HG03066 (cell line): ENCODE data around the gene BRIP1.

Source experiments
- ATAC-seq: cut with Tn5 transposase; IDR thresholded peaks from one replicate; pipeline ENCODE4 v1.9.1; 2021; ENCODE audit warnings: low read depth; ENCODE audit not compliant: unreplicated experiment

Gene BRIP1

DNA sequence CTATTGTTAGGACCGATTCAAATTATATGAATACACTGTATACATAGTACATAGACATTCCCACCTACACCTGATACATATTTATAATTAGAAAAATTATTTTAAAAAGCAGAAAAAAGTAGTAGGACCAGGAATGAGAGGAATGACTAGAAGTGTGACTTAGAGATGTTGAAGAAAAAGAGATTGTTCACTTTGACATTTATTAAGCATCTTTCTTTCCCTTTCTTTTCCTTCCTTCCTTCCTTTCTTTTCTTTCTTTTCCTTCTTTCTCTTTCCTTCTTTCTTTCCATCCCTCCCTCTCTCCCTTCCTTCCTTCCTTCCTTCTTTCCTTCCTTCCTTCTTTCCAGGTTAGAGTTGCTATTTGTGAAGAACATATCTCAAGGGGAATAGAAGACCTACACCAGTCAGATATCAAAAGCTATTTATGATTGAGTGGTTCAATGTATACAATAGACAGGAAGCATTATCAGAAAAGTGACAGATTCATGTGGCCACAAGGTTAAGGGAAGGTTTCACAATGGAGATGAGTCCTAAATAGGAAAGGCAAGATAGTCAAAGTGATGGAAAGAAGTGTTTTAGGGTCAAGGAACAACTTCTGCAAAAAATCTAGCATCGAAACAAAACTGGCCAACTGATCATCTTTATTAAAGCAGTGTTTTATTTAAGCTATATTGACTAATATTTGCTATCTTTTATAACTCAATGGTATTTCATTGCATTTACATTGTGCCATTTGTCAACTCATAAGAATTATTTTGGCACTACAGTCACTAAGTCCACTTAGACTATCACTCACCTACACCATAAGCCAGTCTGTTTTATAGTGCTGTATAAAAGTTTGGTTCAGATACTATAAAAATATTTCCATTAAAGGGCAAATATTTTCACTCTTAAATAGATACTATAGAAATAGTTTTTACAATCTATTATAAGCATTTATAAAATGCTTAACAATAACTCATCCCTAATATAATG, 218.2 kb downstream of the BRIP1 start:
- ATAC-seq, result no peak

DNA sequence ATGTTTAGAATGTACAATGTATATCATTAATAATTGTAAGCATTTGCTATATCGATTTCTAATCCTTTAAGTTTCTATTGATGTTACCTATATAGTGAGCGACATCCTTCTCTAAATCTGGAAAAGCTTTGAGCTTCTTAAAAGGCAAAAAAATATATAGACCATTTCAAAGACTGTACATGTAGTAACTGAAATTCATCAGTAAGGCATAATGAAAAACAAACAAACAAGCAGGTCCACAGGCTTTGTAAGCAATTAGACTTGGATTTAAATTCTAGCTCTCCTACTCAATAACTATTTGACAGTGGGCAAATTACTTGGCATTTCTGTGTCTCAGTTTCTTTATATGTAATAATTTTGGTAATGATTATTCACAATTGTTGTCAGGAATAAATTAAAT, 220.6 kb downstream of the BRIP1 start:
- no peak for ATAC-seq

DNA sequence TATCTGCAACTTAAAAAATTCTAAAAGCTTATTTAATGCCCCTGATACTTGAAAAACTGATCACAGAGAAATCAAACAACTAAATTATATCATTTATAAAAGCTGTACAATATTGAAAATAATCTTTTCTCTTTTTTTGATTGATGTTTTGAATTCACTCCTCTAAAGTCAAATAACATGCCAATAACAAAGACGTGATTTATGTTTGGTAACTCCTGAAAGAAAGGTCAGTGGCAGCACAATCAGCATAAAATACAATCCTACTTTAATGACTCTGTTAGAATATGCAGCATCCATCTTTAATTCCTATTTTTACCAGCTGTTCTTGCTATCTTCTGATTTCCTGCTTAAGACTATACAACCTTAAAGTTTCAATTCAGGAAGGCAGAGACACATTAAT, 221.6 kb downstream of the BRIP1 start:
- ATAC-seq, result no peak

DNA sequence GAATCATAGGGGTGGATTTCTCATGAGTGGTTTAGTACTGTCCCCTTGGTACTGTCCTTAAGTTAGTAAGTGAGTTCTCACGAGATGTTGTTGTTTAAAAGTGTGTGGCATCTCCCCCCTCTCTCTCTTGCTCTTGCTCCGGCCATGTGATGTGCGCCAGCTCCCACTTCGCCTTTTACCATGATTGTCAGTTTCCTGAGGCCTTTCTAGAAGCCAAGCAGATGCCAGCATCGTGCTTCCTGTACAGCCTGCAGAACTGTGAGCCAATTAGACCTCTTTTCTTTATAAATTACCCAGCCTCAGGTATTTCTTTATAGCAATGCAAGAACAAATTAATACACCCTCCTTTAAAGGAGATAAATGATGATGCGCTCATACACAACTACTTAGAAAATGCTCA, 222.2 kb downstream of the BRIP1 start:
- ATAC-seq, result no peak

DNA sequence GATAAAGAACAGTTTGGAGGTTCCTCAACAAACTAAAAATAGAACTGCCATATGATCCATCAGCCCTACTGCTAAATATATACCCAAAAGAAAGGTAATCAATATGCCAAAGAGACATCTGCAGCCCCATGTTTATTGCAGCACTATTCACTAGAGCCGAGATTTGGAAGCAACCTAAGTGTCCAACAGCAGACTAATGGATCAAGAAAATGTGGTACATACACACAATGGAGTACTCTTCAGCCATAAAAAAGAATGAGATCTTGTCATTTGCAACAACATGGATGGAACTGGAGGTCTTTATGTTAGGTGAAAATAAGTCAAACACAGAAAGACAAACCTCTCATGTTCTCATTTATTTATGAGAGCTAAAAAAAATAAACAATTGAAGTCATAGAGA, 223.5 kb downstream of the BRIP1 start:
- no peak for ATAC-seq

DNA sequence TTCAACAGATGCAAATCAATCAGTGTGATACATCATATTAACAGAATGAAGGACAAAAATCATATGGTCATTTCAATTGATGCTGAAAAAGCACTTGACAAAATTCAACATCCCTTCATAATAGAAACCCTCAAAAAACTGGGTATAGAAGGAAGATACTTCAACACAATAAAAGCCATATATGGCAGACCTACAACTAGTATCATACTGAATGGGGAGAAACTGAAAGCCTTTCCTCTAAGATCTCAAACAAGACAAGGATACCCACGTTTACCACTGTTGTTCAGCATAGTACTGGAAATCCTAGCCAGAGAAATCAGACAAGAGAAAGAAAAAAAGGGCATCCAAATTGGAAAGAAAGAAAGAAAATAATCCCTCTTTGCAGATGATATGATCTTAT, 225.2 kb downstream of the BRIP1 start:
- ATAC-seq, result no peak

DNA sequence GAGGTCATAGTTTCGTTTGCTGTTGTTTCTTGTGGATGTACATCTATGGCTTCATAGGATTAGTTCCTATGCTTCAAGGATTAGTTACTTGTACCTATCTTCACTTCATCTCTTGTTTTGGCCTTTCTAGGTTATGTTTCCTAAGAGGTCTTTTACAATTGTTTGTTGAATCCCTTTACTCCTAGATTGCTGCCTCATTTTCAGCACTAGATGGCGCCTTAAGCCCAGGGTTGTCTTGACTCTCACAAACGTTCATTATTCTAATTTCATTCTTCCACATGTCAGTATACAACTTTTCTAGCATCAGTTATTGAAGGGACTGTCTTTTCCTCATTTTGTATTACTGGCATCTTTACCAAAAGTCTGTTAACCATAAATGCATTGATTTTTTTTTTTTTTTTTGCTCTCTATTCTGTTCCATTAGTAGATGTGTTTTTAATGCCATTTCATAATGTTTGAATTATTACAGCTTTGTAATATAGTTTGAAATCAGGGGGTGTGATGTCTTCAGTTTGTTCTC, 227.4 kb downstream of the BRIP1 start:
- ATAC-seq, result no peak

DNA sequence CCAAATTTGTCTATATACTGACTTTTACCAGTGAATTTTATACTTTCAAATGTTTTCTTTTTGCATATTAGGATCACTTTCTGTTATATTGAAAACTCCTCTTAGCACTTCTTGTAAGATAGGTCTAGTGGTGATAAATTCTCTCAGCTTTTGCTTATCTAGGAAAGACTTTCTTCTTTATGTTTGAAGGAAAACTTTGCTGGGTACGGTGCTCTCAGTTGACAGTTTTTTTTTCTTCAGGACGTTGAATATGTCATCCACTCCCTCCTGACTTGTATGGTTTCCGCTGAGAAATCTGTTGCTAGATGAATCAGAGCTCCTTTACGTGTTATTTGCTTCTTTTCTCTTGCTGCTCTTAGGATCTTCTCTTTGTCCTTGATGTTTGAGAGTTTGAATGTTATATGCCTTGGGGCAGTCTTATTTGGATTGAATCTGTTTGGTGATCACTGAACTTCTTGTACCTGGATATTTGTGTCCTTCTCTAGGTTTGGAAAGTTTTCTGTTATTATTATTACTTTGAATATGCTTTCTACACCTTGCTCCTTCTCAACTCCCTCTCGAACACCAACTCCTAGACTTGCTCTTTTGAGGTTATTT, 228.3 kb downstream of the BRIP1 start:
- no peak for ATAC-seq

DNA sequence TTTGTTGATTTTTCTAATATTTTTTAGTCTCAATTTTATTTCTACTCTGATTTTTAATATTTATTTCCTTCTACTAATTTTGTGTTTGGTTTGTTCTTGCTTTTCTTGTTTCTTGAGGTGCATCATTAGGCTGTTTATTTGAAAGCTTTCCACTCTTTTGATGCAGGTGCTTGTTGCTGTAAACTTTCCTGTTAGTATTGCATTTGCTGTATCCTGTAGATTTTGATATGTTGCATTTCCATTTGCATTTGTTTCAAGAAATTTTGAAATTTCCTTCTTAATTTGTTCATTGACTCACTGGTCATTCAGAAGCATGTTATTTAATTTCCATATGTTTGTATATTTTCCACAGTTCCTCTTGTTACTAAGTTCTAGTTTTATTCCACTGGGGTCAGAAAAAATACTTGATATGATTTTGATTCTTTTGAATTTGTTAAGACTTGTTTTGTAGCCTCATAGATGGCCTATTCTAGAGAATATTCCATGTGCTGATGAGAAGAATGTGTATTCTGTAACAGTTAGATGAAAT, 229.3 kb downstream of the BRIP1 start:
- ATAC-seq, result no peak

DNA sequence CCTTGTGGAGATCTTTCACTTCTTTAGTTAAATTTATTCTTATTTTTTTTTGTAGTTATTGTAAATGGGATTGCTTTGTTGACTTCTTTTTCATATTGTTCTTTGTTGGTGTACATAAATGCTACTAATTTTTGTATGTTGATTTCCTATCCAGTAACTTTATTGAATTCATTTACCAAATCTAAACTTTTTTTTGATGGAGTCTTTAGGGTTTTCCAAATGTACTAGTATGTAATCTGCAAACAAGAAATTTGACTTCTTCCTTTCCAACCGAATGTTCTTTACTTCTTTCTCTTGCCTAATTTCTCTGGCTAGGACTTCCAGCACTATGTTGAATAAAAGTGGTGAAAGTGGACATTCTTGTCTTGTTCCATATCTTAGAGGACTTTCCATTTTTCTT, 230.5 kb downstream of the BRIP1 start:
- ATAC-seq, result no peak

DNA sequence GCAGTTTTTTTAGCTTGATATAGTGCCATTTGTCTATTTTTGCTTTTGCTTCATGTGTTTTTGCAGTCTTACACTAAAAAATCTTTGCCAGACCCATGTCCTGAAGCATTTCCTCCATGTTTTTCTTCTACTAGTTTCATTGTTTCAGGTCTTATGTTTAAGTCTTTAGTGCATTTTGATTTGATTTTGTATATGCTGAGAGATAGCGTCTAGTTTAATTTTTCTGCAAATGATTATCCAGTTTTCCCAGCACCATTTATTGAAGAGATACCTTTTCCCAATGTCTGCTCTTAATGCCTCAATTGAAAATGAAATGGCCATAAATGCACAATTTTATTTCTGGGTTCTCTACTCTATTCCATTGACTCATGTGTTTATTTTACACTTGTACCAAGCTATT, 231.5 kb downstream of the BRIP1 start:
- ATAC-seq, result no peak
